Lung (tissue), 12 donors: ENCODE measurements around the gene GOLGA7B. TPM values are rescaled to one million over a fixed set of nuclear protein-coding genes. Genes with fewer than 3 reads are reported as not detected.

Experiments
- ATAC-seq: fragments of 200-7000 bp; cut with Tn5 transposase; one replicate; pipeline ENCODE4 v1.9.1; 2020; ENCODE audit warnings: moderate number of reproducible peaks; ENCODE audit not compliant: insufficient read depth, low FRiP score
- DNase-seq, 3 donors: peaks; one replicate each; pipeline ENCODE4 v3.0.0-alpha.2; 2013 to 2017
- H3K27ac ChIP-seq, 2 donors: one replicate each; pipeline ENCODE4 v1.5.1; 2013; ENCODE audit warnings: mild to moderate bottlenecking in 2 of 2, moderate library complexity in 2 of 2, control low read depth in 1 of 2, inconsistent platforms in 1 of 2, low read depth in 1 of 2, low read length in 1 of 2
- H3K27me3 ChIP-seq, 3 donors: one replicate each; pipeline ENCODE4 v1.5.1; 2013; ENCODE audit warnings: low read length in 2 of 3; ENCODE audit not compliant: control insufficient read depth in 3 of 3, insufficient read depth in 3 of 3
- H3K36me3 ChIP-seq, 4 donors: one replicate each; pipeline ENCODE4 v1.5.1; 2013; ENCODE audit warnings: low read length in 4 of 4, mild to moderate bottlenecking in 1 of 4, moderate library complexity in 1 of 4; ENCODE audit not compliant: control insufficient read depth in 4 of 4, insufficient read depth in 4 of 4
- H3K4me1 ChIP-seq, 5 donors: one replicate each; pipeline ENCODE4 v1.5.1; 2013; ENCODE audit warnings: low read length in 5 of 5, mild to moderate bottlenecking in 2 of 5, moderate library complexity in 1 of 5; ENCODE audit not compliant: control insufficient read depth in 5 of 5, insufficient read depth in 5 of 5
- H3K4me3 ChIP-seq: one replicate; pipeline ENCODE4 v1.5.1; 2013; ENCODE audit warnings: mild to moderate bottlenecking, control low read depth, moderate library complexity
- H3K9ac ChIP-seq, 2 donors: one replicate each; pipeline ENCODE4 v1.5.1; 2013; ENCODE audit warnings: low read length in 2 of 2, control low read depth in 1 of 2; ENCODE audit not compliant: insufficient read depth in 1 of 2
- H3K9me3 ChIP-seq, 4 donors: one replicate each; pipeline ENCODE4 v1.5.1; 2013; ENCODE audit warnings: low read length in 3 of 4, mild to moderate bottlenecking in 1 of 4, moderate library complexity in 1 of 4; ENCODE audit not compliant: control insufficient read depth in 4 of 4, insufficient read depth in 3 of 4
- CTCF ChIP-seq: IDR thresholded peaks from 2 replicates; pipeline ENCODE4 v1.5.1; 2012; ENCODE audit warnings: mild to moderate bottlenecking; ENCODE audit errors: control extremely low read depth, extremely low read depth
- WGBS, 2 donors: extraction: QIAGEN DNeasy Blood & Tissue Kit; methylation state at CpG; one replicate each; pipeline ENCODE4 v1.1.7; 2013; 5-methylcytosine and 5-hydroxymethylcytosine counted together
- polyA plus RNA-seq, 2 donors: library from polyadenylated mRNA; stranded (reverse); fragments of 200-250 nt; gene quantifications; one replicate each; pipeline ENCODE4 v1.2.1, GENCODE V29; 2013
- total RNA-seq, 2 donors: library from RNA; depleted of rRNA in 1 of 2; stranded (reverse); fragments of >200 nt in 1 of 2; gene quantifications; one replicate each; pipeline ENCODE4 v1.2.1, GENCODE V29; 2014 to 2021
- donor health status: control.
- donor health status: control.
- donor health status: Bipolar disorder and iron deficiency.
- donor health status: healthy.
- donor health status: DM: yes; HTN: yes; CAD: no.

The GOLGA7B gene
- total and polyA plus RNA-seq, 4 donors: 0.23 to 1.2 (median 0.74) TPM

DNA sequence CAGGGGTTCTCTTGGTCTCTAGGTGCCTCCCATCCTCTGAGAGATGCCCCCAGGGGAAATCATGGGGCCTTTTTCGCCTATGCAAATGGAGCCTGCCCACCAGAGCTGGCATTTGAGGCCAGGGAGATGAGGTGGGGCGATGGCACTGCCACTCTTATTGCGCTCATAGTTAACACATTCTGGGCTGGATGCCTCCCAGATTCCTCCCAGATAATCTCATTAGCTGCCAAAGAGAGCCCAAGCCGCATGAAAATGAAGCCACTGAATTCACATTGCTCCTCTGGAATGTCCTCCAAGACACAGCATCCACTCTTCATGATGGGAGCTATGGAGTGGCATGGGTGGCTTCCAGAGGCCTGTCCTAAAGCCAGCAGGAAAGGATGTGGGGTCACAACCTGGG lies 61.0 kb downstream of the GOLGA7B start:
- 62 to 73% methylated on average over 4 of the region's 4 CpGs for WGBS, 2 donors
- Histone ChIP-seq H3K27me3 (peaks cover 0 to 3% (median 0%) of the 10 kb centered on the region in 3 donors), H3K4me1 (peaks cover 0 to 5% (median 4%) of the 10 kb centered on the region in 5 donors), H3K9ac (no peak overlapping the region), H3K27ac (no peak overlapping the region), H3K4me3 (no peak overlapping the region), H3K36me3 (no peaks in the 10 kb centered on the region), H3K9me3 (no peaks in the 10 kb centered on the region)
- no peak for TF ChIP-seq CTCF
- DNase-seq: no peak
- ATAC-seq: no peak

DNA sequence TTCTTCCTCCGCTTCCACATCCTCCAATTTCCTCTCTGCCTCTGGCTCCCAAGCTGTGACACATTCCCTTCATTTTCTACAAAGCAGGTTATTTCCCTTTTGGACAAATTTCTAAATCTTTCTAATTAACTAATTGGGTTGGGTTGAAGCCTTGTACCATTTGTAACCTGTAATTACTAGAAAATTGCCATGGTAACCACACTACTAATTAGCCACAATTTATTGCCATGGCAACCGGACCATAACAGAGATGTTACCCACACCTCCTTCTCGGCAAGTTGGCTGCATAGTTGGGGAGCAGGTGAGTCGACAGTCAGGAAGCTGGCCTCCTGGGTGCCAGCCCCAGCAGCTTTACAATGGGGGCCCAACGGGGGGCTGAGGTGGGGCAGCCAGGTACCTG lies 61.6 kb downstream of the GOLGA7B start:
- no peak overlapping the region for H3K27ac ChIP-seq
- peaks cover 0 to 3% (median 0%) of the 10 kb centered on the region in 3 donors for H3K27me3 ChIP-seq
- H3K4me1 ChIP-seq: peaks cover 0 to 6% (median 5%) of the 10 kb centered on the region in 5 donors
- 65 to 66% methylated on average over 5 of the region's 5 CpGs for WGBS, 2 donors
- no peaks in the 10 kb centered on the region for H3K36me3 ChIP-seq
- H3K4me3 ChIP-seq: no peak overlapping the region
- ATAC-seq: no peak
- H3K9me3 ChIP-seq: no peaks in the 10 kb centered on the region
- TF ChIP-seq CTCF: no peak
- no peak overlapping the region for H3K9ac ChIP-seq
- no peak for DNase-seq

- WGBS, 2 donors: 69 to 82% methylated on average over 2 of the region's 2 CpGs
Observed at GRCh38 chr10:97913193-97913592, 63.5 kb downstream of the GOLGA7B start.

More at GRCh38 chr10:97913193-97913592, 63.5 kb downstream of the GOLGA7B start:
- peaks cover 0 to 13% (median 5%) of the 10 kb centered on the region in 5 donors for H3K4me1 ChIP-seq
- DNase-seq (no peak), ATAC-seq (no peak)
- no peaks in the 10 kb centered on the region for H3K9me3 ChIP-seq
- H3K9ac ChIP-seq: no peak overlapping the region
- no peak overlapping the region for H3K27ac ChIP-seq
- TF ChIP-seq CTCF: no peak
- H3K36me3 ChIP-seq: no peaks in the 10 kb centered on the region
- no peak overlapping the region for H3K4me3 ChIP-seq
- H3K27me3 ChIP-seq: no peaks in the 10 kb centered on the region
